Embryonic facial prominence (tissue), 1 donor: ENCODE data around the gene LHX3.

Source experiments
- DNase-seq: peaks from one replicate; pipeline ENCODE4 v3.0.0-alpha.2; 2016; ENCODE audit errors: extremely low spot score

Gene LHX3

DNA sequence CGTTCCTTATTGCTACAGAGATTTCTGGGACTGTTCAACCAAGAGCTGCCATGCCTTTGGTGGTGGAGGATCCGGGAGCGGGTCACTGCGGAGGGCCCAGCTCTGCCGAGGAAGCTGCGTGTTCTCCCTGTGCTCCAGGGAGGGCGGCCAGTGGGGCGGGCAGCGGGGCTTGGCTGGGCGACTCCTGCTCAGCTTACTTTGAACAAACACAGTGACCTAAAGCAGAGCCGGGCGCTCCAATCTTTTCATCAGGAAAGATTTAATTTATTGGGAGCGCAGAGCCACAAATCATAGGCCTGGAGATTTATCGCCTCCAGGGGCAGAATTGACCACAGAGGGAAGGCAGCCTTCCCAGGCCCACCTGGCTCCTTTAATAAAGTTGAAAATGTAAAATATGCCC, 27.7 kb downstream of the LHX3 start:
- DNase-seq, result no peak

DNA sequence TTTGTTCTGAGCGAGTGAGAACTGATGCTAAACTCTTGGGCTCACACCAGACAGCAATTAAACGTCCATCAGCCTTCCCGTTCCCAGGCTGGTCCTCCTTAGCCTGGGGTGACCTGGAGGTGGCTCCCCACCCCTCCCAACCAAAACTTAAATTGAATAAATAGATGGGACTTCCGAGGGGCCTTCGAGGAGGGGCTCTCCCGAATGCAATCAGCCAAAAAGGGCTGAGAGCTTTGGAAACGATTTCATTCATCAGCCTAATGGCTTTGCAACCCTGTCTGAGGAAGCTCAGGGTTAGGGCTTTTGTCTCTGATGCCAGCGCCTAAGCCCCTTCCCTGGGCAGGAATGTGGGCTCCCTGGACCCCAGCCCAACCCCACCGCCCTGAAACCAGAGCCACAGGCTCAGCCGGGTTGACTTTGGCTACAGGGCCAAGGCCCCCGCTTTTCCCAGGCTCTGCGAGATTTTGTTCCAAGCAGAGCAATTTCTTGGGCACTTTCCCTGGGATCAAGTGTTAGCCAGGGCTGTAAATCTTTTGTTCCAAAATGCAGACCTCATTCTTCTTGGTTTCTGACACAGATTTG, 29.2 kb downstream of the LHX3 start:
- no peak for DNase-seq

DNA sequence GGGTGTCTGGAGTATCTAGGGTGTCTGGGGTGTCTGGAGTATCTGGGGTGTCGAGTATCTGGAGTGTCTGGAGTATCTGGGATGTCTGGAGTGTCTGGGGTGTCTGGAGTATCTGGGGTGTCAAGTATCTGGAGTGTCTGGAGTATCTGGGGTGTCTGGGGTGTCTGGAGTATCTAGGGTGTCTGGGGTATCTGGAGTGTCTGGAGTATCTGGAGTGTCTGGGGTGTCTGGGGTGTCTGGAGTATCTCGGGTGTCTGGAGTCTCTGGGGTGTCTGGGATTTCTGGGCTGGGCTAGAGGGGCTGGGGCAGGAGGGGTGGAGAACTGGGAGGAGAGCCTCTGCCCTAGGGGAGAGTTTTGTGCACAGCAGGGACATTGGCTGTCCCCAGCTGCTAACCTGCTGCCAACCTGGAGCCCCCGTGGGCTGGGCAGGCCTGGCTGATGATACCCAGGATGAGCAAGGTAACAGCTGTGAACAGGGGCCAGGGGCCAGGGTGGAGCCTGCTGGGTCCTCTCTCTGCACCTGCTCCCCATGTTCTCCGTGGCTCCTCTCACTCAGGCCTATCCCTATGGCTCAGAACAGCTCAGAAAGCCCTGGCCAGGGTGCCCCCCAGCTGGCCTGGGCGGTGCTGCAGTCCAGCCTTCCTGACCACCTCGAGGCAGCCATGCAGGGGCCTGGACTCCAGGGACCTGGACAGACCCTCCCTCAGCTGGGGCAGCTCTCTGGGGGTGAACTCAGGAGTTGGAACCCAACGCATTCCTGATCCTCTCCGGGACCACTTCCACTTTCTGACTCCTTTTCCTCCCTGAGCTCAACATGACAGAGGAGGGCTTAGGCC, 29.9 kb downstream of the LHX3 start:
- no peak for DNase-seq

DNA sequence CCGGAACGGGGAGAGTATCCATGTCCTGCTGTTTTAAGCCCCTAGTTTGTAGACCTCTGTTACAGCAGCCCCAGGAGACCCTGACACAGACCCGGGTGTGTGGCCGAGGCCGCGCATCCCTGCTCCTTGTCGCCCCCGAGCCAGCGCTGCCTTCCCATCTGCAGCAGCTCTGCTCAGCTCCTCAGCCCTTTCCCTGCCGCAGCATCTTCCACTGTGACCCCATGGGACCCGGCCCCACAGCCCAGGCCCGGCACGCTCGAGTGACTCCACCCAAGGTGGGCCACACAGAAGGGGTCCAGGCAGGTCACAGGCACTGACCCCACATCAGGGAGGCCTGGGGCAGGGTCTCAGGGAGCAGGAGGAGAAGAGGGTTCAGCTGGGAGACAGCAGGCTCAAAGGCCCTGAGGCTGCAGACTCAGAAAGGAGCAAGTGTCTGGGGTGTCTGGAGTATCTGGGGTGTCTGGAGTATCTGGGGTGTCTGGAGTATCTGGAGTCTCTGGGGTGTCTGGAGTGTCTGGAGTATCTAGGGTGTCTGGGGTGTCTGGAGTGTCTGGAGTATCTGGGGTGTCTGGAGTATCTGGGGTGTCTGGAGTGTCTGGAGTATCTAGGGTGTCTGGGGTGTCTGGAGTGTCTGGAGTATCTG, 31.2 kb downstream of the LHX3 start:
- no peak for DNase-seq

DNA sequence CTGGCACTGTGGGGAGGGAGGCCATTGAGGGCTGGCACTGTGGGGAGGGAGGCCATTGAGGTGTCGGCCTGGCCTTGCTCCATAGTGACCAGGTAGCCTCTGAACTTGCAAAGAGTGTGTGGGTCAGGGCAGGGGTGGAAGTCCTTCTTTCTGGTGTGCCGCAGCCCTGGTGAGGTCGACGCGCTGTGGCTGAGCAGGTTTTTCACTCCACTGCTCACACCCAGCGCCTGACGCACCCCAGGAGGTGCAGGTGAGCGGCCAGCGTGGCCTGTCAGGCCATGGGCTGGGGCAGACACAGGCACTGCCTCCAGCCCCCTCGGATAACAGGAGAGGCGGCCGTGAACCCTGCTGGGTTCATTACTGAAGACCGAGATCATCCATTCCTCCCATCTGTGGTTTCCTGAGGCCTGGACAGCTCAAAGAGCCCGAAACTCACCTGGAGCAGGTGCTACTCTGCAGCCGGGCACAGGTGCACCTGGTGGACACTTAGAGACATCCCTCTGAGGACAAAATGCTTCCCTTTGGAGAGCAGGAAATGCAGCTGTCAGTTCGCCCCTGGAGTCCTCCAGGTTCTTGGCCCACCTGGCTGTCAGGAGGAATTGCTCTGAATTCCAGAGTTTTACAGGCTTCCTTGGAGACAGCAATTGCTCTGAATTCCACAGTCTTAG, 32.4 kb downstream of the LHX3 start:
- DNase-seq, result no peak

DNA sequence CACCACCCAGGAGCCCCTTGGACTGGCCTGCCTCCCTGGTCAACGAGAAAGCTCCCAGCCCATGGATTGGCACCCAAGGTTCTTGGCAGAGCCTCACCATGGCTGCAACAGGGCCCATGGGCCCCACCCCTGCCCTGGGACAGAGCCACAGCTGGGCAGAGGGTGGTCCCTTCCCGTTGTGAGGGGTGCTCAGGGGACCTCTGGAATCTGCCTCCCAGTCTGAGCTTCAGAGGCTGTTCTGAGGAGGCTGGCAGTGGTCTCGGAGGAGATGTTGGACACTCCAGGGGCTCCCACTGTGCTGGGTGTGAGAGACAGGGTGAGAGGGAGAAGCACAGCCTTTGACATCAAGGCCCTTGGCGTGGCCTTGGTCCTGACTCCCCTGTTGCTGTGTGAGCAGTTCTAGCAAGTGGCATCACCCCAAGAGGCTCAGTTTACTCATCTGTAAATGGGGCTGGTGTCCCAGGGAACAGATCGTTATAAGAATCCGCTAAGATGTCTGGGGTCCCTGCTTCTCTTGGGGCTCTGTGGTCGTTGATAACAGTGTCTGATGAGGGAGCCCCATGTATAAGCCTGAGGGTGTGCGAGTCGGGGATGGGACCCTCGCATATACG, 33.0 kb downstream of the LHX3 start:
- no peak for DNase-seq

DNA sequence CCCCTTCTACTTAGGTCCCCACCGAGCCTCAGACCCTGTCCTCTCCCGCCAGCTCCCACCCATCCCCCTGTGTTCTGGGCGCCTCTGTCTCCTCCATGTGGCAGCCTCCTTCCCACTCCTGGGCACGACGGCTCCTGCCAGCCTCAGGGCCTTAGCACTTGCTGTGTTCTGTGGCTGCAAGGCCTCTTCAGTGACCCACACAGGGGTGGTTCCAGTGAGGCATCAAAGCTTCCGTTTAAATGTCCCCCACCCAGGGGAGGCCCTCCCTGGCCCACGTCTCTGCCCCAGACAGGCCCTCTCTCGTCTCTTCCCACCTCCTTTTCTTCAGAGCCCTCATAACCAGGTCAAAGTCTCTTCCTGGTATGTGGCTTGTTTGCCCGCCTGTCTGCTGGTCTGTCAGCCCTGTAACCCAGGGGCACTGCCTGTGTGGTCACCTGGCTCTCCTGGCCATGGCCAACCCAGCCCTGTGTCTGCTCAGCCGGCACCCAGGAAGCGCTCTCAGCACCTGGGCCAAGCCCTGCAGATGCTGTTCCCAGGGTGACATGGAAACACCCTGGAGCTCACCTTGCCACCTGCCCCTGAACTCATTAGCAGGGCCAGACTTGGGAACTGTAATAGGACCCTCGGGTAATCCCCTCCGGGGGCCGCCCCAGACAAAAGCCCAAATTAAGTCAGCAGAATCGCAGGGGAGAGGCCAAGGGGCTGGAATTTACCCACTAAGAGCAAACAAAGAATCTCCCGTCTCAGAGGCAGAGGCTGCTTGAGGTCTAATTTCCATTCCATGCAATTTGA, 33.7 kb downstream of the LHX3 start:
- peak; percentile 13 for DNase-seq

DNA sequence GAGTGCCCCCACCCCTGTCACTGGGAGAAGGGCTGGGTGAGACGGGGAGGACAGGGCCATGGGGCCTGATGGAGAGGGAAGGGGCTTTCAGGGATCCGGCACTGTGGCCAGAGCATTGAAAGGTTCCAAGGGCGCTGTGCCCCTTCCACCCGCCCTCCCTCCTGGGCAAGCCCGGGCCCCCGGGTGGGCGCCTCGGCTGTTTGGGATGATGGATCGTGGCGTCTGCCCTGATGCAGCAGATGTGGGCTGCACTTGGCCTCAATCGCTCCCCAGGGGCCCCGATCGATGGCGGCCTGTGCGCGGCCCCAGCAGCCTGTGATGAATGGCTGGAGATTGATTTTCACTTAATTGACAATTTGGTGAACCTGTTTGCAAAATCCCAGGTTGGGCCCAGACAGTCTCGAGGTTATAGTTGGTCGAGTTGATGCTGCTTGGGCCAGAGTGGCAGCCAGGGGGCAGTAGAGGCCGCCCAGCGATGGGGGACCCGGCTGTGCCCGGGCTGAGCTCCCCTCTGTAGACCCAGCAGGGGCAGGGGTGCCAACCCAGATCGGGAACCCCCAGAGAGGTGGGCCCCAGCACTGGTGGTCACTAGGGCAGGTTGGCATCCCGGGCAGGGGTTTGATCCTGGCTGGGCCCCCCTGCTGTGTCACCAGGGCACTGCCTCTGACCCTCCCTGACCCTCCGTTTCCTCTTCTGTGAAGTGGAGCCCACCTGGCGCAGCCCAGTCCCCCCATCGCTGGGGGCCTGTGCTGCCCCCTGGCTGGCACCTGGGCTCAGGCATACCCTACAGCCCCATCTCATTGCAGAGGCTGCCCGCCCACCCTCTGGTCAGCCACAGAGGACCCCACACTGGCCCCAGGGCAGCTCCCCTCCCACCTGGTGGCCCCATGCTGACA, 34.7 kb downstream of the LHX3 start:
- DNase-seq, result no peak

DNA sequence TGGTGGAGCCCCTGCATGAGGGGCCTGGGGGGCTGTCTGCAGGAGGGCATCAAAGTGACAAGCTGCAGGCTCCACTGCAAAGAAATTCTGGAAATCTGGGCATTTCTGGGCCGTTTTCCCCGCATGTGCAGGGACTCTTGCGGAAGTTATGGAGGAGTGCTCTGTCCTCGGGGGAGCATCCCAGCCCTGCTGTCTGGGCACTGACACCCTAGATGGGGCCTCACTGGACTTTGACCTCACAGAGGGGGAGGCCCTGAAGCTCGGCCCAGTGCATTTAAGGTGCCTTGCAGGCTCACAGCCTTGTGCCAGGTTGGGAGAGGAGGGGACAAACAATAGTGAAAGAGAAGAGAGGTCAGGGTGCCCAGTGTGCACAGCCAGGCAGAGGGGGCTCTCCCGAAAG, 35.4 kb downstream of the LHX3 start:
- DNase-seq, result no peak

DNA sequence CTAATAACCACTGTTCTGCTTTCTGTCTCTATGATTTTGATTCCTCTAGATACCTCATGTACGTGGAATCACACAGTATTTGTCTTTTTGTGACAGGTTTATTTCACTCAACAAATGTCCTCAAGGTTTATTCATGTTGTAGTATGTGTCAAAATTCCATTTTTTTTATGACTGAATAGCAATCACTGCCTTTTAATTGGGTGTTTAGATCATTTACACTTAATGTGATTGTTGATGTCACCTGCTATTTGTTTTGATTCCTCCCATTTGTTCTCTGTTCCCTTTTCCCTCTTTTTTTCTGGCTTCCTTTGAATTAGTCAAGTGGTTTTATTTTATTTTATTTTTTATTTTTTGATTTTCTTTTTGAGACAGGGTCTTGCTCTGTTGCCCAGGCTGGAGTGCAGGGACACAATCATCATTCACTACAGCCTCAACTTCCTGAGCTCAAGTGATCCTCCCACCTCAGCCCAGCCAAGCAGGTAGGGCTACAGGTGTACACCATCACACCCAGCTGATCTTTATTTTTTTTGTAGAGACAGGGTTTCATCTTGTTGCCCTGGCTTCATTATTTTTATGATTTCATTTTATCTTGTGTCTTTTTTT, 41.6 kb downstream of the LHX3 start:
- DNase-seq, result no peak

DNA sequence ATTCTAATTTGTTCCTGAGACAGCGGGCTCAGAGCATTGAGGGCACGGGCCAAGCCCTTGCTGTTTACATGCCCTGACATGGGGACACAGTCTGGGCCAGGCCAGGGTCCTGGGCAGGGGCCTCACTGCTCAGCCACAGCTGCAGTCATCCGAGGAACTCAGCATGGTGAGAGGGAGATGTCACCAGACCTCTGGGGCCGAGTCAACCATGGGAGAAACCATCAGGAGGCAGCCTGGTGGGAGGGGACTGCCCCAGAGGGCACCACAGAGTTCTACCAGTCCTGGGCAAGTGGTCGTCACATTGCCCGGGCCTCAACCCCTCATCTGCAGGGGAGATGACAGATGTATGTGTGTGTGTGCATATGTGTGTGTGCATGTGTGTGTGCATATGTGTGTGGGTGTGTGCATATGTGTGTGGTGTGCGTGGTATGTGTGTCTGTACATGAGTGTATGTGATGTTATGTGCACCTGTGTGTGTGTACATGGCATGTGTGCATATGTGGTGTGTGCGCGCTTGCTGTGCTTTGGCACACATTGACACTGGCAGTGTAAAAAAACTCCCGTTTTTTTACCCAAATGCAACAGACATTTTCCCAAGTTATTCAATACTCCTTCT, 43.8 kb downstream of the LHX3 start:
- DNase-seq, result no peak

DNA sequence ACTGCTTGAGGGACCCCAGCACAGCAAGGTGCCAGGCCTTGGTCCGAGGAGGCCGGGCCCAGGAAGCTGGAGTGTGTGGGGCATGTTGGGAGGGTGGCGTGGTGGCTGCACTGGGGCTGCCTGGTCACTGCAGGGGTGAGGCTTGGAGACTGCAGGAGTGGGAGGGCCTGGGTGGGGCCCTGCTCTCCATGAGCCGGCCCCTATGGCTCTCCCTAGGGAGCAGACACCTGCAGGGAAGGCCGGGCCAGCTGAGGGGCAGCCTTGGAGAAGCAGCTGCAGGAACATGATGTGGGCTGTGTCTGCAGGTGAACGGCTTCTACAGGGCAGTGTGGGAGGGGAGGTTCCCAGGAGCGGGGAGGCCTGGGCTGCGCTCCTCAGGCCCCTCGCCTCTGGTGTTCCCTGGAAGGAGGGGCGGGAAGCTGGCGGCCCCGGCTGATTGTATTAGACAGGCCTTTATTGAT, 44.5 kb downstream of the LHX3 start:
- DNase-seq, result no peak

DNA sequence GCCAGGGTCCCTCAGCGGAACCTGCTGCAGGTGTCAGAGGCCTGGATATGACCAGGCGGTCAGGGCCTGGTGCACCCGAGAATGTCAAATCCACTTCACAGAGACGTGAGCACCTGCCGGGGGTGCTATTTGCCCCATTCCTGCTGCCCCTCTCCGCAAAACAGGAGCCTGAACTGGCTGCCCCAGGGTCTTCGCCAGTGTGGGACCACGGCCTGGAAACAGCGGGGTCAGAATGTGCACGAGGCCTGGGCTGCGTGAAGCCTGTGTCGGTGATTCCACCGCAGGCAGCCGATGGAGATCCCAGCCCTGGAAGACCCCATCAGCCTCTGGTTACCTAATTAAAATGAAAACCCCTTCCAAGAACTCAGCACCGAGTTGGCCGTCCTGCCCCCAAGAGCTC, 45.1 kb downstream of the LHX3 start:
- DNase-seq, result no peak

DNA sequence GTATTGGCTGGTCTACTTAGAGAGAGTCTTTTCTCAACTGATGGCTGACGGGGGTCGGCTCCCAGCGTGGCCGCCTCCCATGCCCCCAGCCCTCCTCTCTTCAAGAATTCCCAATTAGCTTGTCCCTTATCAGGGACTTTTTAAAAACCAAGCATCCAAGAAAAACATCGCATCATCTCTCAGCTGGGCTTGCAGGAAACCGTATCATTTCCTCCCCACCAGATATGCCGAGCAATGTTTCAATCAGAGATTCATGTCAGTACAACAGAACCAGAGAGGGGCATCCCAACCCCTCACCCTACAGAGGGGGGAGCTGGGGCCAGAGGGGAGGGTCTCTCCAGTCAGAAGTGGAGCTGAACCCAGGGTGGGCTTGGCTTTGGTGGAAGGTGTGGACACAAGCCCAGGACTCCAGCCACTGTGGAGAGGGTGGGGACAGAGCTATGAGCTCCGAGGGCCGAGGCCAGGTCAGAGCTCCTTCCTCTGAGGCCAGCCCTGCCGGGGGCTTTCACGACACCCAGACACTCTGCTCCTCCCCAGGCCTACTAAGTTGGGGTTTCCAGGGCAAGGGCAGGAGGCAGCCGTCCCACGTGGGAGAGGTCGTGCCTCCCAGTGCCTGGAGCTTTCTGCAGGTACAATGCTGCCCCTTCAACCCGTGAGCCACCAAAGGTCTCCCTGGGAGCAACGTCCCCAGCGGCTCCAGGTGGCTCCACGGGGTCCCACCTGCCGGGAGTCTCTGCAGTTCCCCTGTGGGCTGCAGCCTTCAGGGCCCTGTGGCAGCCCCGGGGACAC, 47.3 kb downstream of the LHX3 start:
- no peak for DNase-seq

DNA sequence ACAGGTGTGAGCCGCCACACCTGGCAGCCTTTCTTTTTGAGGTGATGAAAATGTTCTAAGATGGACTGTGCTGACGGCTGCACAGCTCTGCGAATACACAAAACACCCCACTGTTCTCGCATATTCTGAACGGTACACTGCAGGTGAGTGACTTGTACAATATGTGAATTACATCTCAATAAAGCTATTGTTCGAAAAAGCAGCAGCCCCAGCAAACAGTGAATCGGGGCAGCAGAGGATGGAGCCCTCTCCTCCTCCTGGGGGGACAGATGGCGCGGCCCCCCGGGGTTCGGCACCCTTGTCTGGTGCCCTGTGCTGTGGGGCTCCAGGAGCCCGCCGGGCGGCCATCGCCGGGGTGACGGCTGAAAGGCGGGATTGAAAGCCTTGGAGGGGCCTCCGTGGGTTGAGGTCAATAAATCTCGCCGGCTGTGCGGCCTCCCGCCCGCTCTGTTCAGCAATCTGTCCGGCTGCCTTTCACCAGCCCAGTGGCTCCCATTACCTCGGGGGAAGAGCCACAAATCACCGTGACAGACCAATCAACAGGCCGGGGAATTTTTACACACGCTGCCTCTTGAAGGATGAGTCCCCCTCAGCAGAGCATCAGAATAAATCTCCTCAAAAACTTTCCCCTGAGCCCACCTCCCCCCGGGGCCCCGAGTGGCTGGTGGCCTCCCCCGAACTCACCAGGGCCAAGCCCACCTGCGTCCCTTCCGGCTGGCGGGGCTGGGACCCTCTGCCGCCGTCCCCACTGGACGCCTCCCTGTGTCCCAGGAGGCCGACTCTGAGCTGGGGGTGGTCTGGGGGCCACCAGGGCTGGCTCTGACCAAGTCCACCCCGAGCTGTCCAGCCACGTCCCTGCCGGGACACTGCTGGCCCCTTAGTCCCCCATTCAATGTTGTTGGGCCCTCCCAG, 48.5 kb downstream of the LHX3 start:
- no peak for DNase-seq

DNA sequence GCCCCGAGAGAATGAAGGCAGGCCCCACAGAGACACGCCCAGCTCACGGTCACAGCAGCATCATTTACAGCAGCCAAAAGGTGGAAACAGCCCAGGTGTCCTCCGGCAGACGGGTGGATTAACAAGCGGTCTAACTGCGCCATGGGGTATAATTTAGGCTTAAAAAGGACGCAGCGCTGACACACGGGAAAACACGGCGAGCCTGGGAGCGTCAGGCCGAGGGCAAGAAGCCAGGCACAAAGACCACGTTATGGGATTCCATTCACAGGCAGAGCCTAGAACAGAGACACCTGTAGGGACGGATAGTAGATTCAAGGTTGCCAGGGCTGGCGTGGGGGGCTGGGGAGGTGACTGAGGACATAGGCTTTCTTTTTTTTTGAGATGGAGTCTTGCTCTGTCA, 49.4 kb downstream of the LHX3 start:
- DNase-seq, result no peak

DNA sequence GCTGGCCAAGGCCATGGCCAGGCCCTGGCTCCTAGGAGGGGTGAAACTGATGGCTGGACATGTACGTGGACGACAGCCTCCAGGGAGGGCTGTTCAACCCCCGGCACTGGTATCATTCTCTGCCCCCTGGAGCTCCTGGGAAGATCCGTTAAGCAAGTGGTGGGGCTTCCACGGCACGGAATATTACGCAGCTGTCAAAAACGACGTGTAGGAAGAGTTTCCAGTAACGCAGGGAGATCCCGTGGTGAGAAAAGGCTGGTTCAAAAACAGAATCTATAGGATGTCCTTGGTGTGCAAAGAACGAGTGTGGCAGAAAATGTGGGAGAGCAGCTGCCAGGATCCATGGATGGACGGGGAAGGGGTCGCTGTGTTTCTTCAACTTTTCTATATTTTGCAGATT, 50.0 kb downstream of the LHX3 start:
- no peak for DNase-seq
